AG08395 (cell line): ENCODE measurements around the gene GRHL1.

Experiments used
- DNase-seq: peaks from one replicate; pipeline ENCODE4 v3.0.0; 2012; ENCODE audit warnings: mixed read lengths, low spot score

The GRHL1 gene

DNA sequence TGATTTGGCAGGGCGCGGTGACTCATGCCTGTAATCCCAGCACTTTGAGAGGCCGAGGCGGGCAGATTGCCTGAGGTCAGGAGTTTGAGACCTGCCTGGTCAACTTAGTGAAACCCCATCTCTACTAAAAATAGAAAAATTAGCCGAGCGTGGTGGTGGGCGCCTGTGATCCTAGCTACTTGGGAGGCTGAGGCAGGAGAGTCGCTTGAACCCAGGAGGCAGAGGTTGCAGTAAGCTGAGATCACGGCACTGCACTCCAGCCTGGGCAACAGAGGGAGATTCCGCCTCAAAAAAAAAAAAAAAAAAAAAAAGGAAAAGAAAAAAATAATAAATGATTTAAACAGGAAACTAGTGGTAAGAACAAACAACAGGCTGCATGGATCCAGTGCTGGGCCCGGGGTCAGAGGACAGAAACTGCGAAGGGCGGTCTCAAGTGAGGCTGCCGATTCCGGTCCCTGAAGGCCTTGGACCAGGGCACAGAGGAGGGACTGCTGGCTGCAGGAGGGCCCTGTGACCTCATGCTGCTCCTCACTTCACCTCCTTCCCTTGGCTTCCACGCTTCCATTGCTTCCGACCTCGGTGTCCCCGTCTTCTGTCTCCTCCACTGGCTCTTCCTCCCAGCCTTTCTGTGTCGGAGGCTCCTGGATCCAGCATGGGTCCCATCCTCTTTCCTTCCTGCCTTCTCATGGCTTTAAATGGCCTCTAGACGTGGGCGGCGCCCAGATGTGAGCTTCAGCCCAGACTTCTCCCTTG is 2.1 kb upstream of the GRHL1 start:
- DNase-seq, result no peak

GRCh38 chr2:9949992-9950520 is 1.4 kb upstream of the GRHL1 start:
- DNase-seq, result no peak

DNA sequence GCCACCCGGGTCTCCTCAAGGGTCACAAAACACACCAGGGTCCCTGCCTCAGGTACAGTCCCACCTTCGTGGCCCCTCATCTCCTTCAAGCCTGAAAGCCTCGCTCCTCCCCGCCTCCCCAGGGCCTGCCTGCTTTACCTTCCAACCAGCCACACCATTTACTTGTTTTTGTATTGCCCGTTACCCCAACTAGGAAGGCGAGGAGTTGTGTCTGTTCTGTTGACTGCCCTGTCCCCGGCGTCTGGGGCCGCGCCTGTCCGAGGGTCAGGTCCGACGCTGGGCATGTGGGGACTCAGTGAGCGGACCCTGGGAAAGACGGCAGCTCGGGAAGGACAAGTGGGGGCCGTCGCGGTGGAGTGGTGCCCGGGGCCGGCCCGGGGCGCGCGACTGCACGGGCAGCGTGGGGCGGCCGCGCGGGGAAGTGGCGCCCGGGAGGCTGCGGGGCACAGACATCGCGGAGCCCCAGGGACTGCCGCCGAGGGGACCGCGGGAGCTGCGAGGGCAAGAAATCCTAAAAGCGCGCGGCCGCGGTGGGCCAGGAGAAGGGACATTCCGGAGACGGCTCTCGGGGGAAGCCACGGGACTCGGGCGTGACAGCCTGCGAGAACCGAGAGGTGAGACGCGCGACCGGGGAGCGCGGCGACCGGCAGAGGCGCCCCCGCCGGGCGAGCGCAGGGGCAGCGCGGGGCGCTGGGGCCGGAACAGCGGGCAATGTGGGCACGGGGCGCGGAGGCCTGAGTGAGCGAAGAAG is 797 bp upstream of the GRHL1 start:
- DNase-seq, result peak; percentile 47

GRCh38 chr2:9951272-9951521 is 296 bp upstream of the GRHL1 start:
- DNase-seq, result no peak

- no peak for DNase-seq
These were observed 819 bp downstream of the GRHL1 start for GRCh38 chr2:9952286-9952737.

DNA sequence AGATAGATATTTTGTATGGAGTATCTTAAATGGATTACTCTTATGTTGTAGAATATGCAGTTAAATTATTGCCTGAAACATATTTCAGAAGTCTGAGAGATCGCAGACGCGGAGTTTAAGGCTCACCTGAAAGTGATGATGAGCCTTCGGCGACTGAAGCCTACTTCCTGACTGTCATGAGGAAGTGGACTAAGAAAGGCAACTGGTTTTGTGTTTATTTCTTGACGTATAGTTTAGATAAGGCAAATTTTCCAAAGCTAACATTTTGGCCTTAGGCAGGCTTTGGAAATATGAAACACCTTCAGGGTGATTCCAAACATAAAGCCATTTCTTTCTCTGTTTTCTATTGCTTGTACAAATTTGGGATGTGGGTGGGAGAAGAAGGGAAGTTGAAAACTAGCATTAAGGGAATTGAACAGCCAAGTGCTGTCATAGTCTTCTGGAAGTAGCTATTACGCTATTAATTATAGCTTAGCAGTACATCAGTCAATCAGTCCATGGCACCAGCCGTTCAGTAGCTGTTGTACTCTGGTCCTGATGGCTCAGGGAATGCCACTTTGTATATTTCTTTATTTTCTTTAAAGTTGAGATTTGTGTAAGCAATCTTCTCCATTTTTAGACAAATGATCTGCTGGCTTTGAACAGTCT is 1.5 kb downstream of the GRHL1 start:
- no peak for DNase-seq

DNA sequence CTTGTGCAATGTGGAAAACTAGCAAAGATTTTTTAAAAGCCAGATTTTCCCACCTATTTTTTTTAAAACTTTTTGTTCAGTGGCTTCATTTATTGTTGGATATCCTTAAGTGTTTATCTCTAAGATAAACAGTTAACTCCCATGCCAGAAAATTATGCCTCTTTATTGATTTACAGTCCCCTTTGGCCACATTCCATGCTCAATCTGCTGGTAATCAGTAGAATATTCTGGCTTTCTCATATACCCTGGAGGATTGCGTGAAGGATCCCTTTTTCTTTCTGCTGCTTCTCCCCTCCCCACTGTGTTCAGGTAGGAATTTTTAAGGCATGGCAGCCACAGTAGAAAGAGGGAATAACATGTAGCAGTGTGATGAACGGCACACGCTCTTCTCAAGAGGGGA is 2.6 kb downstream of the GRHL1 start:
- DNase-seq, result no peak

DNA sequence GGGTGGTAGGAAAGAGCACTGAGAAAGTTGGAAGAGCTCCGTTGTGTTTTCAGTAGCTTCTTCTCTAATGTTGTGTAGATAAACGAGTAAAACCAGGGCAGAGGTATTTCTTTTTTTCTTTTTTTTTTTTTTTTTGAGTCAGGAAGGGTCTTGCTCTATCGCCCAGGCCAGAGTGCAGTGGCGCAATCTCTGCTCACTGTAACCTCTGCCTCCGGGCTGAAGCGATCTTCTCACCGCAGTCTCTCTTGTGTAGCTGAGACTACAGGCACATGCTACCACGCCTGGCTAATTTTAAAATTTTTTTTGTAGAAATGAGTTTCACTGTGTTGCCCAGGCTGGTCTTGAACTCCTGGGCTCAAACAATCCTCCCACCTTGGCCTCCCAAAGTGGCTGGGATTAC is 6.6 kb downstream of the GRHL1 start:
- DNase-seq, result no peak

DNA sequence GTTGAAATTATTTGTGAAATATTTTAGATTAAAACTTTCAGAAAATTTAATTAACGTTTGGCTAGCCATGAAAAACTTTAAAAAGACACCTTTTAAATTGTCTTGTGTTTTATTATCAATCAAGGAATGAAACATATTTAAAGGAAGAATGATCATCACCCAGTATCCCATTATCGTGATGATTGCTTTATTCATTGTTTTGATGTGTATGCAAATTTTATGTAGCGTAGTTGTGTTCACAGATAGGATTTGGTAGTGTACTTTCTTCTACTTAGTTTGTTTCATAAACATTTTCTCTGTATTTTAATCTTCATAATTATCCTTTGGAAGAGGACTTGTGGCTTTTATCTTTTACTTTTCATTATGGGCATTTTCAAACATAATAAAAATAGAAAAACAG is 7.8 kb downstream of the GRHL1 start:
- DNase-seq, result no peak

DNA sequence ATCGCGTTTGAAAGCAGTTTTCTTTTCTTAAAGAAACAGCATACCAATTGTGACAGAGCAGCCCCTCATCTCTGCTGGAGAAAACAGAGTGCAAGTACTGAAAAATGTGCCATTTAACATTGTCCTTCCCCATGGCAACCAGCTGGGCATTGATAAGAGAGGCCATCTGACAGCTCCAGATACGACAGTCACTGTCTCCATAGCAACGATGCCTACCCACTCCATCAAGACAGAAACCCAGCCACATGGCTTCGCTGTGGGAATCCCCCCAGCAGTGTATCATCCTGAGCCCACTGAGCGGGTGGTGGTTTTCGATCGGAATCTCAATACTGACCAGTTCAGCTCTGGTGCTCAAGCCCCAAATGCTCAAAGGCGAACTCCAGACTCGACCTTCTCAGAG is 9.5 kb downstream of the GRHL1 start:
- no peak for DNase-seq

DNA sequence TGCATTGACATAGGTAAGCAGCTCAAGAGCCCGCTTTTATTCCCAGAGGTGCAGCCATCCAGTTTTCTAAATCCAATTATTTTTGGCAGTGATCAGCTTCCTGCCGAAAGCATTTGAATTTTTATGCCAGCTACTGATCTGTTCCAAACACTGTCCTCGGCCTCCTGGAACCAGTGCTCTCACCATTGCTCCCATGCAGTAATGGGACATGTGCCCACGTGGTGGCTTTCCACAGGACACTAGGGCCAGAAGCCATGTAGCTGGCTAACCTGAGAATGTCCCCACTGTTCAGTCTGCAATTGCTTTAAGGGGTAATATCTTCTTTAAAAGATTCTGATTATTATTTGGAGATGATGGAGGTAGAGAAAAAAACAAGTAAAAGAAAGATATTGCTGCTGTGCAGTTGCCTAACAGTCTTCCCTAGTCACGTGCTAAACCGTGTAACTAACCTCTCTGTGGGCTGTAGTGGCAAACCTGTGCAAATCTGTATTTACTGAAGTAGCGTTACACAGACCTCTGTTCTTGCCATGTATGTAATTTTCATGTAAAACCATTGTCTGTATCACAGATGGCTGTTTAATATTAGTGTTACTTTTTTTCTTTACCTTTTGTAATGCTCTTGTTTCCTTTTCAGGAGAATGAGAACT is 13.0 kb downstream of the GRHL1 start:
- no peak for DNase-seq

GRCh38 chr2:9965119-9965822 is 13.8 kb downstream of the GRHL1 start:
- DNase-seq, result no peak

DNA sequence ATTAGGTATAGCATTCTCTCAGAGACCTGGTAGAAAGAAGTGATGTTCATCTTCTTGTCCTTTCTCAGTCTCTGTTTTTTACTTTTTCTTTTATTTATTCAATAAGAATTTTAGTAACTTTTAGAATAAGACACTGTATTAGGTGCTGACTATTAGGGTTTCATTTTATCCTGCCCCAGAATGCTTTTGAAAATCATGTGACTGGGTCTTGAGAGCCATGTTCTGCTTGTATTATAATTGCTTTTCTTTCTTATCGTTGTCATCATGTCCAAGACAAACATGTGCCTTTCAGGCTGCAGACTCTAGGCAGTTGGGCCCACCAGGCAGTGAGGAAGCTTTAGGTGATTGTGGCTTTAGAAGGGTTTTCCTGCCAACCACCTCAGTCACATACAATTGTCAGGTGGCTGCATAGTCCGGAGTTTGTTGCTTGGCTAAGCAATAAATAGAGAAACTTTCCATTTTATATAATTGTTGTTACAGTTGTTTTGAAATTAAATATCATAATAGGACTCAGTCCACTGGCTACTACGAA is 15.1 kb downstream of the GRHL1 start:
- no peak for DNase-seq

- no peak for DNase-seq
These were observed 15.7 kb downstream of the GRHL1 start for GRCh38 chr2:9967053-9967775.

GRCh38 chr2:9968553-9969497 is 17.3 kb downstream of the GRHL1 start:
- DNase-seq, result no peak

- no peak for DNase-seq
These were observed 18.9 kb downstream of the GRHL1 start for GRCh38 chr2:9970200-9971044.

GRCh38 chr2:9971105-9971818 is 19.8 kb downstream of the GRHL1 start:
- peak; percentile 44 for DNase-seq

DNA sequence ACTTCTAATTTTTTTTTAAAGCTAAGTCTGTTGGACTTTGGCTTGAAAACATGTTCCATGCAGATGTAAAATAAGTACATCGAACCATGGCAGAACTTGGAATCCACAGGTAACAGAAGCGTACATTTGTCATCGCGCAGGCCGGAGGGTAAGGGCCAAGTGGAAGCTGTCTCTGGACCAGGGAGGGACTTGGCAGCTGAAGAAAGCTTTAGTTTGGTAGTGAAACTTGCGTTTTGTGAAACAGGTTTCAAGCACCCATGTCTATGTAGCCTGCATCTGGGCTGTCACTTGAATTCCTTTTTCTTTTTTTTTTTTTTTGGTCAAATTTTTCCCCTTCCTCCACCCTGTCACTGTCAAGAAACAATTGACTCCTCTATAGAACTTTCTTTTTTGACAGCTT is 20.4 kb downstream of the GRHL1 start:
- no peak for DNase-seq
